HG02759 (cell line): Measurements from ENCODE around the gene KCNH1.

ENCODE experiments used
- ATAC-seq: cut with Tn5 transposase; IDR thresholded peaks from one replicate; pipeline ENCODE4 v1.9.1; 2021; ENCODE audit warnings: mild to moderate bottlenecking, moderate library complexity; ENCODE audit not compliant: unreplicated experiment

Gene KCNH1

DNA sequence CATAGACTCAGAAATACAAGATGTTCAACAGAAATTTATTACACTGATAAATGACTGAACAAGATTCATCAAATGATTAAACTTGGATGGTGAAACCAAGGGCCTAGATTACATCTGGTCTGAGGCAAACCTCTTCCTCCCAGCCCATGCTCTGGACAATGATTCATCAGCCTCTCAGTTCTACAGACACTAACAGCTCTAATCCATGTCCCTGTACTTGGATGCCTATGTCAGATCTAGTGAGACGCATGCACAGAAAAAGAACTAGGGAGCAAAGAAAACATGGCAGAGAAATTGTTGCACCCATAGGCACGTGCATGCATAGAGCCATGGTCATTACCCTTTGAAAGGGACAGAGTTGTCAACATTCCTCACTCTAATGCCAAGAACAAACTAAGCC is 250.1 kb downstream of the KCNH1 start:
- ATAC-seq: no peak

DNA sequence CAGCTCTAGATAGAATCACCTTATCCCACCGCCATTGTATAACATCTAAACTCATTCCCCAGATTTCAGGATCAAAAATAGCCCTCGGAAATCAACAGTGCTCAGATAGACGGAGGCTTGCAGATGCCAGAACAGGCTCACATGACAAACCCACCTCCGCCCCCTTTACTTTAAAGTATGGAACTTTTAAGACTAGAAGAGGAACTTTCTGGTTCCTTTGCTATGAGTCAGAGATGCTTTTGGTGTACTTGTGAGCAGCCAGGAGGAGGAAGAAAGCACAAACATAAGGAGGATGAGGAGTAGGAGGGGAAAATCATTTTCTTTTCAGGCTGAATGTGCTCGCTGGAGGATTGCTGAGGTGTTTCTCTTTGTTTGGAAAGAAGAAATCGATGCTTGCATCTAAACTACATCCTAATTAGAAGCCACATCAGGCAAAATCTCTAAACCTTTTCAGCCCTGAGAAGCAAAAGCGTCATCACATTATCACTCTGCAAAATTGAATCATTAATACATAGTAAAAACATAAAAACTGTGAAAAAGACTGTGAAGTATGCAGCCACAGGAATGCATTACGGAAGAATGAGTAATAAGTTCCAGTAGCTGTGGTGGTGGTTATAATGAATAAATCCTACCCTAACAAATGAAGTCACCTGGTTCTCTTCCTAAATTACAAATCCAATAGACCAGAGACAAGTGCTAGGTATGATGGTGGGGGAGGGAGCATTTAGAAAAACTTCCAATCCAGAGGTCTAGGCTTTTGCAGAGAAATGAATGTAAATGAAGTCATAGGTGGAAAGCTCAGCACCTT is 251.3 kb downstream of the KCNH1 start:
- ATAC-seq: no peak

DNA sequence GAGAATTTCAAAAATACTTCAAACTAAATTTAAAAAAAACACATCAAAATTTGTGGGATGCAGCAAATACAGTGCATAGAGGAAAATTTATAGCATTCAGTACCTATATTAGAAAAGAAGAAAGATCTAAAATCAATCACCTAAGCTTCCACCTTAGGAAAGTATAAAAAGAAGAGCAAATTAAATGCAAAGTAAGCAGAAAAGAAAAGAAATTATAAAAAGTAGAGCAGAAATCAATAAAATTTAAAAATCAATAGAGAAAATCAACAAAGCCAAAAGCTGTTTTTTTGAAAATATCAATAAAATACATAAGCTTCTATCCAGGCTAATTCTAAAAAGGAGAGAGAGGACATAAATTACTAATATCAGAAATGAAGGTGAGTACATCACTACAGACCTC is 255.4 kb downstream of the KCNH1 start:
- no peak for ATAC-seq

- ATAC-seq: no peak
Measured at GRCh38 chr1:210876275-210876674, 257.7 kb downstream of the KCNH1 start.

- ATAC-seq: no peak
Measured at GRCh38 chr1:210866532-210866931, 267.4 kb downstream of the KCNH1 start.

- no peak for ATAC-seq
Measured at GRCh38 chr1:210857705-210858104, 276.2 kb downstream of the KCNH1 start.

GRCh38 chr1:210857146-210857663 is 276.7 kb downstream of the KCNH1 start:
- ATAC-seq: no peak

- ATAC-seq: no peak
Measured at GRCh38 chr1:210855440-210855839, 278.5 kb downstream of the KCNH1 start.

- ATAC-seq: no peak
Measured at GRCh38 chr1:210853276-210853675, 280.7 kb downstream of the KCNH1 start.

GRCh38 chr1:210850556-210850955 is 283.4 kb downstream of the KCNH1 start:
- no peak for ATAC-seq

GRCh38 chr1:210848474-210848873 is 285.5 kb downstream of the KCNH1 start:
- ATAC-seq: no peak

DNA sequence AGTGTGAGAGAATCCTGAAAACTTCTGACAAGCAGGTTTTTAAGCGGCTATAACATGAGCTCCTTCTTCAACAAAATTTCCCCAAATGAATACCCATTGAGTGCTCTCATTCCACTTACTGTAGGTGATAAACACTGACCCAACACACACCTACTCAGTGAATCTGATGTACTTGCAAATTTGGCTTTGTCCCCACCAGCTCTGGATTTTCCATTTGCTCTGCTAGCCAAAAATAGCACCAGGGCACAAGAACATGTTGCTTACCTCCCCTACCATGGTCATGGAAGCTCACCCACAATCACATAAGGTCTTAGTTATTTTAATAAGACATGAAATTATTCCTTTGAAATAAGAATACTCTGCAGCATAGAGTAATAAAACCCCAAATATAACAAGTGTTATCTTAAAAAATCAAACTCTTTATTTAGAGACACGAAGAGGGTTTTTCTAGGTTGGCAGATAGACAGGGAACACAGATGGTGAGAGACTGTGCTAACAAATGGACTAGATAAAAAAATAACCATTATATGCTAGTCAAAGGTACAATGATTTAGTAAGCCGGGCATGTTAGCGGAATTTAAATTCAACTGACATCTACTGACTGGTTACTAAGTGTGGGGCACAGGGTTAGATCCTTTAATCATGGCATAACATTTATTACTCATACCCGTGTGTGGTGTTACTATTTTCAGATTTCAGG is 291.9 kb downstream of the KCNH1 start:
- ATAC-seq: no peak

- ATAC-seq: no peak
Measured at GRCh38 chr1:210830034-210831028, 303.6 kb downstream of the KCNH1 start.

GRCh38 chr1:210828996-210829596 is 304.9 kb downstream of the KCNH1 start:
- no peak for ATAC-seq

GRCh38 chr1:210827481-210827880 is 306.5 kb downstream of the KCNH1 start:
- ATAC-seq: no peak

DNA sequence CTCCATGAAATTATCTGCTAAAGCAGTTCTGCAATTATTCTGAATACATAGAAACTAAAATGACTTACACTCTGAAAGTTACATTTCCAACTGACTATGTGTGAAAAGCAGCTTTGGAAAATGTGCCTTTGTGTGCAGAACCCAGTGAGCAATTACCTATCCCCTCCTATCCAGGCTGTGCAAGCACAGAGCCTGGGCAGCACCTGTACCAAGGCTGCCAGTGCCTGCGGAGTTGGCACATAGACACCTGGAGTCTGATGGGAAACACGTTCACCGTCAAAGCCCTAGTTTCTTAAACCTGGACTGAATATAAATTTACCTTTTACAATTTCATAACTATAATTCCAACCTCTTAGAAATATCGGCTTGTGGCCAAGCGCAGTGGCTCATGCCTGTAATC is 307.3 kb downstream of the KCNH1 start:
- ATAC-seq: no peak

GRCh38 chr1:210822932-210823331 is 311.0 kb downstream of the KCNH1 start:
- ATAC-seq: no peak

DNA sequence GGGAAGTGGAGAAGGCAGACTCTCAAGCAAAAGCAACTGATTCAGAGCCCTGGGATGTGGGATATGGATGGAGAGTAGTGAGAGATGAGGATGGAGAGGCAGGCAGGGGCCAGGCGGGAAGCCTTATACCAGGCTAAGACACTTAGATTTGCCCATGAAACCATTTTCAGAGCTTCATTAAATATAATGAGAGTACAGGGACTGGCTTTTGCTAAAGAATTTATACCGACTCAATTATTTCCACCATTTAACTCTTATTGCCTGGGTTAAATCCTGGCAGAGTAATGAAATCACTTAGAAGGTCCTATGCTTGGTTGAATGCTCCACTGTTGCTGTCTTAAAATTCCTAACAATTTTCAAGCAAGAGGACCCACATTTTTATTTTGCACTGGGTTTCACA is 311.7 kb downstream of the KCNH1 start:
- no peak for ATAC-seq

DNA sequence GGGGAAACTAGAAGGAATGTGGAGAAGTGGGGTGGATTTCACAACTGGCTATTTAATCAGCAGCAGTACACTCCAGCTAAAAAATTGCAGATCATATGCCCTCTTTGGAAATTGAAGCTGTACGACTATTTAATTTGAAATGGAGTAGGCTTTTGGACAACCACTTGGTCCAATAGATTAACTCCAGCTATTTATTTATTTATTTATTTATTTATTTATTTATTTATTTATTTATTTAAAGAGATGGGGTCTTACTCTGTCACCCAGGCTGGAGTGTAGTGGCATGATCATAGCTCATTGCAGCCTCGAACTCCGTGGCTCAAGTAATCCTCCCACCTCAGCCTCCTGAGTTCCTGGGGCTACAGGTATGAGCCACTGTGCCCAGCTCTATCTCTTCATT is 312.3 kb downstream of the KCNH1 start:
- ATAC-seq: no peak

- ATAC-seq: no peak
Measured at GRCh38 chr1:210819266-210819665, 314.7 kb downstream of the KCNH1 start.
